MCF 10A (cell line): Measurements from ENCODE around the gene RNGTT. TPM values are rescaled to one million over a fixed set of nuclear protein-coding genes. Genes with fewer than 3 reads are reported as not detected.

Source experiments
- BruUV-seq: library from RNA; stranded (reverse); fragments of 400-500 nt; replicated peaks from 2 replicates; lab custom pipeline; 2021; lab: Mats Ljungman, UMichigan
- CTCF ChIA-PET: fragments of 300-600 bp; sonication (Branson Sonifier 250); formaldehyde crosslinking; extraction: SDS; loops from one replicate; lab custom pipeline; 2021; ENCODE audit warnings: antibody characterized with exemption, inconsistent platforms; lab: Yijun Ruan, JAX
- POLR2A ChIA-PET: fragments of 300-600, 350-650 bp; sonication (Branson Sonifier 250); formaldehyde crosslinking; extraction: SDS; loops from one replicate; lab custom pipeline; 2020; ENCODE audit warnings: antibody characterized with exemption, inconsistent platforms; lab: Yijun Ruan, JAX
- DNase-seq: peaks from one replicate; pipeline ENCODE4 v3.0.0-alpha.2; 2018; ENCODE audit not compliant: unreplicated experiment
- H3K27ac Mint-ChIP-seq: one replicate; pipeline ENCODE4 v1.8.0; 2022; ENCODE audit warnings: mild to moderate bottlenecking, low read depth, mixed read lengths; ENCODE audit not compliant: unreplicated experiment
- H3K27me3 Mint-ChIP-seq: one replicate; pipeline ENCODE4 v1.8.0; 2022; ENCODE audit warnings: mixed read lengths; ENCODE audit not compliant: insufficient read depth, unreplicated experiment
- H3K36me3 Mint-ChIP-seq: one replicate; pipeline ENCODE4 v1.8.0; 2022; ENCODE audit warnings: mild to moderate bottlenecking, moderate library complexity, mixed read lengths; ENCODE audit not compliant: insufficient read depth, unreplicated experiment
- H3K4me1 Mint-ChIP-seq: one replicate; pipeline ENCODE4 v1.8.0; 2022; ENCODE audit warnings: mixed read lengths; ENCODE audit not compliant: insufficient read depth, unreplicated experiment
- H3K4me3 Mint-ChIP-seq: one replicate; pipeline ENCODE4 v1.8.0; 2022; ENCODE audit warnings: mild to moderate bottlenecking, moderate library complexity, mixed read lengths; ENCODE audit not compliant: unreplicated experiment
- H3K9me3 Mint-ChIP-seq: one replicate; pipeline ENCODE4 v1.8.0; 2022; ENCODE audit warnings: mixed read lengths; ENCODE audit not compliant: unreplicated experiment
- intact Hi-C: fragments of 100-400 bp; cut with micrococcal nuclease; formaldehyde crosslinking; loops from 2 replicates; pipeline ENCODE4 v1.14.1; 2022
- total RNA-seq: library from RNA; stranded (reverse); gene quantifications from 2 replicates; pipeline ENCODE4 v1.2.3, GENCODE V29; 2022
- TF ChIP-seq, protein P1 (sequence below): fragments of 200-600 bp; IDR thresholded peaks from one replicate; pipeline ENCODE4 v1.8.0; 2022; ENCODE audit warnings: antibody characterized with exemption, mild to moderate bottlenecking; ENCODE audit not compliant: unreplicated experiment

RNGTT gene
- total RNA-seq, 1 experiment from 2014 or later = 14.6 TPM

DNA sequence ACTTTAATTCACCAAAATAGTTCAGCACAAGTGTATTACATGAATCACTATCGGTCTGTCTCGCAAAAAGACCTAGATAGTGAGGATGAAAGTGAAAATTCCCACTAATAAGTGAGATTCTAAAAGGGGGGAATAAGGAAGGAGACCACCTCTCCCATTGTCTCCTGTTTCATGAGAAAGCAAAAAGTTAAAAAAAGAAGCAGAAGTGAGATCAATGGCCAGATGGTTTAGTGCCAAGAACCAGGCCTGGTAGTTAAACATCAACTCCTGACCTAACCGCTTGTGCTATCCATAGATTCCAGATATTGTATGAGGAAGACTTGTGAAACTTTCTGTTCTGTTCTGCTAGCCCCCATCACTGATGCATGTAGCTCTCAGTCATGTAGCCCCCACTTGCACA, 293.0 kb downstream of the RNGTT start:
- H3K9me3 Mint-ChIP-seq = no peaks in the 10 kb centered on the region

DNA sequence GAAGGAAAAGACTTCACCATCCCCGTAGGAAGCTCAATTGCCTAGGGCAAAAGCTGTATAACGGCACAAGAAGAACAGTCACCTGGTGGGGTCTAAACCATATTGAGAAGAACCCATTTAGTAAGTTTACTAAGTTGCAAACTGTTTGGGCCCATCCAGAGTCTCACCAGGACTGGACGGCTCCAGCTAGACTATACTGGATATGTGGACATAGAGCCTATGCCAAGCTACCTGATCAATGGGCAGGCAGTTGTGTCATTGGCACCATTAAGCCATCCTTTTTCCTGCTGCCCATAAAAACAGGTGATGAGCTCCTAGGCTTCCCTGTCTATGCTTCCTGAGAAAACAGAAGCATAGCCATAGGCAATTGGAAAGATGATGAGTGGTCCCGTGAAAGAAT, 293.9 kb downstream of the RNGTT start:
- BruUV-seq = no TSS peak
- TF ChIP-seq, protein P1, sequence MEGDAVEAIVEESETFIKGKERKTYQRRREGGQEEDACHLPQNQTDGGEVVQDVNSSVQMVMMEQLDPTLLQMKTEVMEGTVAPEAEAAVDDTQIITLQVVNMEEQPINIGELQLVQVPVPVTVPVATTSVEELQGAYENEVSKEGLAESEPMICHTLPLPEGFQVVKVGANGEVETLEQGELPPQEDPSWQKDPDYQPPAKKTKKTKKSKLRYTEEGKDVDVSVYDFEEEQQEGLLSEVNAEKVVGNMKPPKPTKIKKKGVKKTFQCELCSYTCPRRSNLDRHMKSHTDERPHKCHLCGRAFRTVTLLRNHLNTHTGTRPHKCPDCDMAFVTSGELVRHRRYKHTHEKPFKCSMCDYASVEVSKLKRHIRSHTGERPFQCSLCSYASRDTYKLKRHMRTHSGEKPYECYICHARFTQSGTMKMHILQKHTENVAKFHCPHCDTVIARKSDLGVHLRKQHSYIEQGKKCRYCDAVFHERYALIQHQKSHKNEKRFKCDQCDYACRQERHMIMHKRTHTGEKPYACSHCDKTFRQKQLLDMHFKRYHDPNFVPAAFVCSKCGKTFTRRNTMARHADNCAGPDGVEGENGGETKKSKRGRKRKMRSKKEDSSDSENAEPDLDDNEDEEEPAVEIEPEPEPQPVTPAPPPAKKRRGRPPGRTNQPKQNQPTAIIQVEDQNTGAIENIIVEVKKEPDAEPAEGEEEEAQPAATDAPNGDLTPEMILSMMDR = no peak
- Mint-ChIP-seq H3K4me1 (no peaks in the 10 kb centered on the region), H3K27ac (no peak overlapping the region), H3K27me3 (no peaks in the 10 kb centered on the region), H3K36me3 (peaks cover 6% of the 10 kb centered on the region), H3K9me3 (no peaks in the 10 kb centered on the region), H3K4me3 (no peak overlapping the region)
- POLR2A ChIA-PET = interaction anchor here (0.6 kb wide), 1 partner anchor 275 kb away, joined by 3 read pairs; no protein-coding TSS in a partner anchor
- DNase-seq = no peak
- intact Hi-C loops = no loop called here
- CTCF ChIA-PET = no interaction called here

More for the DNA sequence above, 293.0 kb downstream of the RNGTT start:
- no peaks in the 10 kb centered on the region for H3K4me1 Mint-ChIP-seq
- ChIA-PET POLR2A (no interaction called here), CTCF (no interaction called here)
- no peaks in the 10 kb centered on the region for H3K27me3 Mint-ChIP-seq
- BruUV-seq = no TSS peak
- no peak overlapping the region for H3K27ac Mint-ChIP-seq
- peaks cover 6% of the 10 kb centered on the region for H3K36me3 Mint-ChIP-seq
- H3K4me3 Mint-ChIP-seq = no peak overlapping the region
- intact Hi-C loops = no loop called here
- no peak for DNase-seq
- TF ChIP-seq, protein P1 = no peak

DNA sequence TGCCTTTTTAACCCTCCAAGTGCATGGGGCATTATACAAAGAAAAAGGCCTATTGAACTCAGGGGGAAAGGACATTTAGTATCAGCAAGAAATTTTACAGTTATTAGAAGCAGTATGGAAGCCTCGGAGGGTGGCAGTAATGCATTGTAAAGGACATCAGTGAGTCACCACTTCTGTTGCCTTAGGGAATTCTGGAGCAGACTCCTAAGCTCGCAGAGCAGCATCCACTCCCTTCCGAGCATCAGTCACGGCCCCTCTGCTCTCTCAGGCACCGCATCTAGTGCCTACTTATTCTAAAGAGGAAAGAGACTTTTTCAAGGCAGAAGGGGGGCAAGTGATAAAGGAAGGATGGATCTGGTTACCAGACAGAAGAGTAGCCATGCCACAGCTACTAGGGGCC, 296.5 kb downstream of the RNGTT start:
- Mint-ChIP-seq H3K4me1 (no peaks in the 10 kb centered on the region), H3K36me3 (no peaks in the 10 kb centered on the region), H3K4me3 (no peak overlapping the region), H3K9me3 (no peaks in the 10 kb centered on the region), H3K27me3 (no peaks in the 10 kb centered on the region), H3K27ac (no peak overlapping the region)
- intact Hi-C loops = no loop called here
- DNase-seq = peak; percentile 18
- CTCF ChIA-PET = interaction anchor here (1.0 kb wide), 1 partner anchor 31 kb away, joined by 3 read pairs; no protein-coding TSS in a partner anchor
- TF ChIP-seq, protein P1 = no peak
- BruUV-seq = no TSS peak
- POLR2A ChIA-PET = no interaction called here

DNA sequence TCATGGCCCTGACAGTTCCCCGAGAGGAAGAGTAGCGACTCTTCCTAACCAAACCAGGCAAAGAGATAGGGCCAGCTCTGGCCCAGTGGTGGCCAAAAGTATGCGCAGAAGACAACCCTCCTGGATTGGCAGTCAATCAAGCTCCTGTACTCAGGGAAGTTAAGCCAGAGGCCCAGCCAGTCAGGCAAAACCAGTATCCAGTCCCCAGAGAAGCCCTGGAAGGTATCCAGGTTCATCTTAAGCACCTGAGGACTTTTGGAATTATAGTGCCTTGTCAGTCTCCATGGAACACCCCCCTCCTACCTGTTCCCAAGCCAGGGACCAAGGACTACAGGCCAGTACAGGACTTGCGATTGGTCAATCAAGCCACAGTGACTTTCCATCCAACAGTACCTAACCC, 298.3 kb downstream of the RNGTT start:
- H3K9me3 Mint-ChIP-seq = peaks cover 8% of the 10 kb centered on the region
- ChIA-PET CTCF (no interaction called here), POLR2A (no interaction called here)
- no peaks in the 10 kb centered on the region for H3K4me1 Mint-ChIP-seq
- H3K4me3 Mint-ChIP-seq = no peak overlapping the region
- H3K27ac Mint-ChIP-seq = no peak overlapping the region
- DNase-seq = no peak
- TF ChIP-seq, protein P1 = no peak
- BruUV-seq = no TSS peak
- no peaks in the 10 kb centered on the region for H3K27me3 Mint-ChIP-seq
- H3K36me3 Mint-ChIP-seq = no peaks in the 10 kb centered on the region
- intact Hi-C loops = no loop called here
